Lung microvascular endothelial cell (primary cell): Measurements from ENCODE around the gene LRP3. TPM values are rescaled to one million over a fixed set of nuclear protein-coding genes. Genes with fewer than 3 reads are reported as not detected.
"Not testable (repeated sequence)": the region's sequence is repeated elsewhere in the genome, so short reads cannot be mapped to it uniquely, and the experiment has no call there.

Experiments
- DNase-seq, 2 donors: peaks; one replicate each; pipeline versions ENCODE4 v3.0.0 to v3.0.0-alpha.2; 2010; ENCODE audit warnings: low read depth in 2 of 2
- total RNA-seq: library from RNA; depleted of rRNA; stranded (reverse); fragments of >200 nt; gene quantifications from 2 replicates; pipeline ENCODE4 v1.2.1, GENCODE V29; 2014

Gene LRP3
- total RNA-seq, 1 donor from 2014 or later: 3.2 TPM

GRCh38 chr19:33176670-33177416 is 17.3 kb upstream of the LRP3 start:
- DNase-seq: peak; percentile 96 to 97

- peak in 1 of 2 donors; percentile 79 for DNase-seq
Observed at GRCh38 chr19:33177417-33177979, 16.6 kb upstream of the LRP3 start.

DNA sequence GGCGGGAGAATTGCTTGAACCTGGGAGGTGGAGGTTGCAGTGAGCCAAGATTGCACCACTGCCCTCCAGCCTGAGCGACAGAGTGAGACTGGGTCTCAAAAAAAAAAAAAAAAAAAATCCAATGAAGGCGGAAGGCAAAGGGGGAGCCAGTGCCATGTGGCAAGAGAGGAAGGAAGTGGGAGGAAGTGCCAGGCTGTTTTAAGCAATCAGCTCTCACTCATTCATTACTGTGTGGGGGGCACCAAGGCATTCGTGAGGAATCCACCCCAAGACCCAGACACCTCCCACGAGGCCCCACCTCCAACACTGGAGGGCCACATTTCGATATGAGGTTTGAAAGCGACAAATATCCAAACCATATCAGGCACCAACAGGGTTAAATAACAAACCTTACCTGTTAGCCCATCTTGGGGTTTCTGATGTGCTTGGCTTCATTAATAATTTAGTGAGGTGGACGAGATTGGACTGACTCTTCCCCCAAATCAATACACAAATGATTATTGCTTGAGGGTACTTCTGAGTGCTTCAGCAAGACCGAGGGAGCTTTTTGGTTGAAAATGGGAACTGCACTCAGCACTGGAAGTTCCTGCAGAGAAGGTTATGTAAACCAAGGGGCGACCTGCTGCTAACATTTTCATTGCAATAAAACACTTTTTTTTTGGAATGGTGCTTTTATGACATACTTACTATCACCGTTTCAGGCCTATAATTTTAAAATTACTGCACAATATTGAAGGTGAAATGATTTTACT is 7.5 kb upstream of the LRP3 start:
- DNase-seq: no peak

GRCh38 chr19:33187183-33187540 is 7.0 kb upstream of the LRP3 start:
- DNase-seq: no peak

DNA sequence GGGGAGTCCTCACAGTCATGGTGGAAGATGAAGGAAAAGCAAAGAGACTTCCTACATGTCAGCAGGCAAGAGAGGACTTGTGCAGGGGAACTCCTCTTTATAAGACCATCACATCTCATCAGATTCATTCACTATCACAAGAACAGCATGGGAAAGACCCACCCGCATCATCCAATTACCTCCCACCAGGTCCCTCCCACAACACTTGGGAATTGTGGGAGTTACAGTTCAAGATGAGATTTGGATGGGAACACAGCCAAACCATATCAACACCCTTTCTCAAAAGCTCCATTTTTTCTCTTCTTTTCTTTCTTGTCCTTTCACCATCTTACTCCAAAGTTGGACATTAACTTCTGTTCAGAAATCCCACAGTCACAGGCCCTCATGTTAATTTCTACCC is 4.7 kb upstream of the LRP3 start:
- DNase-seq: no peak

- DNase-seq: not testable (repeated sequence)
Observed at GRCh38 chr19:33191092-33191491, 3.0 kb upstream of the LRP3 start.

DNA sequence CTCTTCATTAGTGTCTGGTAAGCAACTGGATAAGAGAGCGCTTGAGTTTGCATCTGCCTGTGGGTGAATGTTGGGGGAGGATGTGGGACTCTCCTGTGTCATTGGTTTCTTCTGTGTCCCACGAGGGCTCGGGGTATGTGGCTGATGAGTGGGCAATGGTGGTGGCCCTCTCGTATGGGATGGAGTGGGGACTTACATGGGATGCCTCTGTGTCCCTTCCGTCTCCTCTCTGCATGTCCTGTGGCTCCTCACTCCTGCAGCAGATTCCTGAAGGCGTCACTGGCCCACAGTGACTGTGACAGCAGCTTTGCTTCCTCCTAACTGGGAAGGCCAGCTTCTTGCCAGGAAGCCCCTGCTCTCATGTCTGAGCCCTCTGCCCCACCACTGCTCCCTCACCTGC is 2.6 kb upstream of the LRP3 start:
- DNase-seq: no peak

DNA sequence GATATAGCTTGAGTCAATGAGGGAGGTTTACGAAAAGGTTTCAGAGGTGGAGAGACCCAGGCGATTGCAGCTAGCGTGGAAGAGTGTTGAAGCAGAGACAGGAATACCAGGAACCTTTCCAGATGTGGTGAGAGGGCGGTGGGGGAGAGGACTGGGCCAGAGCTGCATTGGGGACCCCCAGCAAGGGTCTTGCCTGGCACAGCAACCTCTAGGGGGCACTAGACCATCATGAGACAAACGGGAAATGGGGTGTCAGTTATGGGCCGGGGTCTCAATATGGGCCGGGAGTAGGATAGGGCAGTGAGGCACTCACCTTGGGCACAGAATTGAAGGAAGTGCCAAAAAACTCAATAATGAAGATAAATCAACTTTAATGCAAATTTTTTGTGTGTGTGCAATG is 2.1 kb upstream of the LRP3 start:
- DNase-seq: no peak

GRCh38 chr19:33193269-33193864 is 763 bp upstream of the LRP3 start:
- no peak for DNase-seq

- peak in 1 of 2 donors; percentile 16 for DNase-seq
Observed at GRCh38 chr19:33194532-33194885, 379 bp downstream of the LRP3 start.

GRCh38 chr19:33194886-33195644 is 935 bp downstream of the LRP3 start:
- DNase-seq: peak in 1 of 2 donors; percentile 24

GRCh38 chr19:33195645-33196347 is 1.7 kb downstream of the LRP3 start:
- DNase-seq: no peak

- DNase-seq: no peak
Observed at GRCh38 chr19:33196446-33197193, 2.5 kb downstream of the LRP3 start.

DNA sequence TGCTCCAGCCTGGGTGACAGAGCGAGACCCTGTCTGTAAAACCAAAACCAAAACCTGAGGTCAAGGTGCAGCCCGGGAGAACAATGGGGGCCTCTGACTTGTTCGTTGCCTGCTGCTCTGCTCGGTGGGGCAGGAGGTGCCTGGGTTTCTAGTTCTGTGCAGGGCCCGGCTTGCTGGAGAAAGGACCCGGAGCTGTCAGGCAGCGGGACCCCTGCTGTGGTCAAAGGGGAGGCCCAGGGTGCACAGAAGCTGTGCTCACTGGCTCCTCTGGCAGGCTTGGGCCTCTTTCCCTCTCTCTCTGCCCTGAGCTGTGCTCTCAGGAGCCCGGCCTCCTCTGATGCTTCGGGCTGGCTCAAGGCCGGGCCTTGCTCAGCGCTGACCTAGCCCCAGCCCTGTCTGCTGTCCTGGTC is 3.5 kb downstream of the LRP3 start:
- DNase-seq: no peak

DNA sequence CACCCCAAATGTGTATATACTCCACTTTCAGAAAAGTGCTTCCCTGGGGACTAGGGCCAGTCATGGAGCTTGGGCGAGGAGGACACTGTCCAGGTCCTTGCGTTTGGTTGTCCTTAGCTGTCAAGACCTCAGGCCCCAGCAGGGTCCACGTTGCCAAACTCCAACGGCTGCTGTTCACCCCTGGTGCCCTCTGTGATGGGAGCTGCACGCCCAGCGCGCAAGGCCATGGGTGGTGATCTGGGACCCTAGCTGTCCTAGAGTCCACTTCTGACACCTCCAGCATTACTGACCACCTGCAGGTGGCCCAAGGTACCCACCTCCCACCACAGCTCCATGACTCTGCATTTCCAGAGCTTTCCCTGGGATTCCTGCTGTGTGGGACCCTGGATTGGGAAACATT is 4.0 kb downstream of the LRP3 start:
- no peak for DNase-seq

DNA sequence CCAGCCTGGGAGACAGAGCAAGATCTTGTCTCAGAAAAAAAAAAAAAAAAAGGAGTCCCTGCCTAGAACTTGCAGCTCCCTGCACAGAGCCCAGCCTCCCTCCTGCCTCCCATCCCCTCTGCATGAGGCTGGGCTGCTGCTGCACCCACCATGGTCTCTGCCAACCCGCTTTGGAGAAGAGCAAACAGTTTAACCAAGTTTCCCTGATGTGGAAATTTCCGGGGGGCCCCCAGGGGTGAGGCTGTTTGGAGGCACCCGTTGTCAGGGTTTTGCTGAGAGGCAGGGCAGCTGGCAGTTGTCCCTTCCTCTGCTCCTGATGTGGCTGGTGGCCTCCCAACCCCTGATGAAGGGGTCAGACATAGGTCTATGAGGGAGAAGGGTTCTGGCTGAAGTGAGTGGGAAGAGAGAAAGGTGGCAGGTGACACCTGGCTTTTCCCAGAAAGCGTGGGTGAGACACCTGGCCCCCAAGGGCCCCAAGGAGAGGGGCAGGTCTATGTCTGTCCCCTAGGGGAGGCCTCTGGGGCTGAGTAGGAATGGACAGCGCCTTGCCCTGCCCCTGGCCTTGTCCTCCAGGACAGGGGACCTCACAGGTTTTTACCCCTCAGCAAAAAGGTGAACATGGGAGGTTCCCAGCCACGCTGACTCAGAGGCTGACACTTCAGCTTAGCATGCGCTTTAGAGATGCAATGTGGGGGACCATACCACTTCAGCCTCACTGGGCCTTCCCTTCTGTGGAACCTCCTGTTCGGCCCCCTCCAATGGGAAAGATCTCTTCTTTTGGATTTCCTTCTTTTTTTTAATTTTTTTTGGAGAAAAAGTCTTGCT is 5.5 kb downstream of the LRP3 start:
- DNase-seq: no peak

- DNase-seq: no peak
Observed at GRCh38 chr19:33201473-33201872, 7.3 kb downstream of the LRP3 start.

DNA sequence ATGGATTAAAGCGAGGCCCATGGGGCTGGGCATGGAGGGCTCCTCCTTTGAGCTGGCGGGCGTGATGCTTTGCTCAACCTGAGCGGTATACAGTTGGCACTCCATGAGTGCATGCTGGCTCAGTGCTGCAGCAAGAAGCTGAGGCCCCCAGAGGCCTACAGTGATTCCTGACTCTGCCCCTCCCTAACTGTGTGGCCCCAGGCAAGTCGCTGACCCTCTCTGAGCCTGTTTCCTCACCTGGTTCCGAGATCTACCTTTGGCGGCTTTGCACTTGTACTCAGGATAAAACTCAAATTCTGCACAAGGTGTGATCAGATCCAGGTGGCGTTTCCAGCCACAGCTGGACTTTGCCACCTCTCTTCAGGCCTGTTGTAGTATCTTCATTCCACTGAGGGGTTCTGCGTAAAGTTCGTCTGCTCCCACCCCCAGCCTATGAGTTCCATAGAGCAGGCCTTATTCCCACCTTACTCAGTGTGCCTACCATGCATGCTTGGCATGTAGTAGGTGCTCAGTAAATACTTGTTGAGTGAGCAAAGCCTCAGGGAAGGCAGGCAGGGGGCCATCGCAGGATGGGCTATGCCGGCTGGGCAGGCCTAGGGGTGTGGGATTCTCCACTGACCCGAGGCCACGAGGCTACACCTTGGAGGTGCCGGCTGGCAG is 7.9 kb downstream of the LRP3 start:
- DNase-seq: no peak
